ENCODE measurements around the gene PCBP3. TPM values are rescaled to one million over a fixed set of nuclear protein-coding genes. Genes with fewer than 3 reads are reported as not detected.
"Not testable (repeated sequence)": the region's sequence is repeated elsewhere in the genome, so short reads cannot be mapped to it uniquely, and the experiment has no call there.

The PCBP3 gene
- total RNA-seq, 2 donors from 2014 or later: 2.1 to 5.3 TPM

- Histone ChIP-seq H3K9ac (ENCODE audit: low read depth in 2 of 2, low read length in 2 of 2) (no peak overlapping the region), H3K4me3 (no peak overlapping the region), H3K27me3 (no peaks in the 10 kb centered on the region), H3K9me3 (no peaks in the 10 kb centered on the region), H3K36me3 (no peaks in the 10 kb centered on the region), H3K4me1 (no peaks in the 10 kb centered on the region), H3K27ac (no peak overlapping the region)
- intact Hi-C loops (cut with DNase I): no loop called here
- TF ChIP-seq CTCF (IDR thresholded peaks at IDR 0.05): no peak
- DNase-seq: no peak
Observed at GRCh38 chr21:45828580-45829570, 185.3 kb downstream of the PCBP3 start.

- H3K4me1 ChIP-seq: no peaks in the 10 kb centered on the region
- no peaks in the 10 kb centered on the region for H3K9me3 ChIP-seq
- no peak for TF ChIP-seq CTCF (IDR thresholded peaks at IDR 0.05)
- no peak overlapping the region for H3K27ac ChIP-seq
- DNase-seq: no peak
- no peak overlapping the region for H3K9ac ChIP-seq (ENCODE audit: low read depth in 2 of 2, low read length in 2 of 2)
- H3K27me3 ChIP-seq: no peaks in the 10 kb centered on the region
- no peak overlapping the region for H3K4me3 ChIP-seq
- intact Hi-C loops (cut with DNase I): no loop called here
- H3K36me3 ChIP-seq: no peaks in the 10 kb centered on the region
Observed at GRCh38 chr21:45829668-45830067, 186.1 kb downstream of the PCBP3 start.

- intact Hi-C loops (cut with DNase I): no loop called here
- no peak for TF ChIP-seq CTCF (IDR thresholded peaks at IDR 0.05)
- no peak overlapping the region for H3K27ac ChIP-seq
Observed at GRCh38 chr21:45830221-45830640, 186.7 kb downstream of the PCBP3 start.

GRCh38 chr21:45830720-45831366 lies 187.3 kb downstream of the PCBP3 start:
- Histone ChIP-seq H3K4me1 (no peaks in the 10 kb centered on the region), H3K36me3 (no peaks in the 10 kb centered on the region), H3K4me3 (no peak overlapping the region), H3K9ac (ENCODE audit: low read depth in 2 of 2, low read length in 2 of 2) (peak overlapping the region in 1 of 2 donors; percentile 19), H3K9me3 (no peaks in the 10 kb centered on the region), H3K27ac (no peak overlapping the region), H3K27me3 (no peaks in the 10 kb centered on the region)
- no peak for TF ChIP-seq CTCF (IDR thresholded peaks at IDR 0.05)
- no peak for DNase-seq
- intact Hi-C loops (cut with DNase I): no loop called here

More at GRCh38 chr21:45830221-45830640, 186.7 kb downstream of the PCBP3 start:
- no peaks in the 10 kb centered on the region for H3K9me3 ChIP-seq
- no peaks in the 10 kb centered on the region for H3K27me3 ChIP-seq
- H3K4me1 ChIP-seq: no peaks in the 10 kb centered on the region
- DNase-seq: no peak
- no peak overlapping the region for H3K4me3 ChIP-seq
- no peak overlapping the region for H3K9ac ChIP-seq (ENCODE audit: low read depth in 2 of 2, low read length in 2 of 2)
- H3K36me3 ChIP-seq: no peaks in the 10 kb centered on the region

GRCh38 chr21:45831991-45832740 lies 188.6 kb downstream of the PCBP3 start:
- H3K27me3 ChIP-seq: no peaks in the 10 kb centered on the region
- TF ChIP-seq CTCF (IDR thresholded peaks at IDR 0.05): no peak
- DNase-seq: no peak
- intact Hi-C loops (cut with DNase I): no loop called here
- no peak overlapping the region for H3K9ac ChIP-seq (ENCODE audit: low read depth in 2 of 2, low read length in 2 of 2)
- no peaks in the 10 kb centered on the region for H3K36me3 ChIP-seq
- H3K4me3 ChIP-seq: no peak overlapping the region
- no peaks in the 10 kb centered on the region for H3K4me1 ChIP-seq
- no peak overlapping the region for H3K27ac ChIP-seq
- no peaks in the 10 kb centered on the region for H3K9me3 ChIP-seq

GRCh38 chr21:45832741-45833235 lies 189.3 kb downstream of the PCBP3 start:
- H3K4me1 ChIP-seq; intact Hi-C loops (cut with DNase I); H3K27ac ChIP-seq; H3K4me3 ChIP-seq; H3K9me3 ChIP-seq; H3K9ac ChIP-seq (ENCODE audit: low read depth in 2 of 2, low read length in 2 of 2); H3K36me3 ChIP-seq; H3K27me3 ChIP-seq; DNase-seq: not testable (repeated sequence)
